ENCODE measurements around the gene ACTN2. TPM values are rescaled to one million over a fixed set of nuclear protein-coding genes. Genes with fewer than 3 reads are reported as not detected.

Gene ACTN2
- total RNA-seq, 1 experiment from 2014 or later, result 0.49 TPM

DNA sequence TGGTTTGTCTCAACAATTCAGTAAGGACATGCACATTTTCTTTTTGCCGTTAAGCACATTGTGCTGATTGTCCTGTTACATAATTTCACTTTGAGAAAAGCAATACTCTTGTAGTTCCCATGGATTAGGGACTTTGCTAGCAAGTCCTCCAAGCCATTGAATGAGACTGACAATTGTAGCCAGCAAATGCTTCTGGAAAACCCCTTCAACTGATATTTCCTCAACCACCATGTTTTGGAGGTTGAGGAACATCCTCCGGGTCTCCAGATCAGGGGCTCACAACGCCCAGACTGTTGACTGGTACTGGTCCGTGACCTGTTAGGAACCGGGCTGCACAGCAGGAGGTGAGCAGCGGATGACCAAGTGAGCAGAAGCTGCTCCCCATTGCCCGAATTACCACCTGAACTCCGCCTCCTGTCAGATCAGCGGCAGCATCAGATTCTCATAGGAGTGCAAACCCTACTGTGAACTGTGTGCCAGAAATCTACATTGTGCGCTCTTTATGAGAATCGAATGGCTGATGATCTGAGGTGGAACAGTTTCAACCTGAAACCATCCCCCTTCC lies 24.1 kb downstream of the ACTN2 start:
- ATAC-seq (no peak), DNase-seq (ENCODE audit: low read depth, low spot score) (no peak)
- POLR2A ChIA-PET, result no interaction called here
- TF ChIP-seq POLR2AphosphoS5 (IDR thresholded peaks at IDR 0.05; ENCODE audit: low read depth, low read length) (no peak), SIN3A (IDR thresholded peaks at IDR 0.05; ENCODE audit: borderline replicate concordance, insufficient read depth, low read depth, low read length) (no peak), TCF7L2 (IDR thresholded peaks at IDR 0.05; ENCODE audit: low read depth, low read length) (no peak)
- TF ChIP-seq, protein P1, sequence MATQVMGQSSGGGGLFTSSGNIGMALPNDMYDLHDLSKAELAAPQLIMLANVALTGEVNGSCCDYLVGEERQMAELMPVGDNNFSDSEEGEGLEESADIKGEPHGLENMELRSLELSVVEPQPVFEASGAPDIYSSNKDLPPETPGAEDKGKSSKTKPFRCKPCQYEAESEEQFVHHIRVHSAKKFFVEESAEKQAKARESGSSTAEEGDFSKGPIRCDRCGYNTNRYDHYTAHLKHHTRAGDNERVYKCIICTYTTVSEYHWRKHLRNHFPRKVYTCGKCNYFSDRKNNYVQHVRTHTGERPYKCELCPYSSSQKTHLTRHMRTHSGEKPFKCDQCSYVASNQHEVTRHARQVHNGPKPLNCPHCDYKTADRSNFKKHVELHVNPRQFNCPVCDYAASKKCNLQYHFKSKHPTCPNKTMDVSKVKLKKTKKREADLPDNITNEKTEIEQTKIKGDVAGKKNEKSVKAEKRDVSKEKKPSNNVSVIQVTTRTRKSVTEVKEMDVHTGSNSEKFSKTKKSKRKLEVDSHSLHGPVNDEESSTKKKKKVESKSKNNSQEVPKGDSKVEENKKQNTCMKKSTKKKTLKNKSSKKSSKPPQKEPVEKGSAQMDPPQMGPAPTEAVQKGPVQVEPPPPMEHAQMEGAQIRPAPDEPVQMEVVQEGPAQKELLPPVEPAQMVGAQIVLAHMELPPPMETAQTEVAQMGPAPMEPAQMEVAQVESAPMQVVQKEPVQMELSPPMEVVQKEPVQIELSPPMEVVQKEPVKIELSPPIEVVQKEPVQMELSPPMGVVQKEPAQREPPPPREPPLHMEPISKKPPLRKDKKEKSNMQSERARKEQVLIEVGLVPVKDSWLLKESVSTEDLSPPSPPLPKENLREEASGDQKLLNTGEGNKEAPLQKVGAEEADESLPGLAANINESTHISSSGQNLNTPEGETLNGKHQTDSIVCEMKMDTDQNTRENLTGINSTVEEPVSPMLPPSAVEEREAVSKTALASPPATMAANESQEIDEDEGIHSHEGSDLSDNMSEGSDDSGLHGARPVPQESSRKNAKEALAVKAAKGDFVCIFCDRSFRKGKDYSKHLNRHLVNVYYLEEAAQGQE (IDR thresholded peaks at IDR 0.05; ENCODE audit: insufficient read depth in 1 of 2, low read depth in 2 of 2, low read length in 1 of 2), result no peak
- TF ChIP-seq, protein P2, sequence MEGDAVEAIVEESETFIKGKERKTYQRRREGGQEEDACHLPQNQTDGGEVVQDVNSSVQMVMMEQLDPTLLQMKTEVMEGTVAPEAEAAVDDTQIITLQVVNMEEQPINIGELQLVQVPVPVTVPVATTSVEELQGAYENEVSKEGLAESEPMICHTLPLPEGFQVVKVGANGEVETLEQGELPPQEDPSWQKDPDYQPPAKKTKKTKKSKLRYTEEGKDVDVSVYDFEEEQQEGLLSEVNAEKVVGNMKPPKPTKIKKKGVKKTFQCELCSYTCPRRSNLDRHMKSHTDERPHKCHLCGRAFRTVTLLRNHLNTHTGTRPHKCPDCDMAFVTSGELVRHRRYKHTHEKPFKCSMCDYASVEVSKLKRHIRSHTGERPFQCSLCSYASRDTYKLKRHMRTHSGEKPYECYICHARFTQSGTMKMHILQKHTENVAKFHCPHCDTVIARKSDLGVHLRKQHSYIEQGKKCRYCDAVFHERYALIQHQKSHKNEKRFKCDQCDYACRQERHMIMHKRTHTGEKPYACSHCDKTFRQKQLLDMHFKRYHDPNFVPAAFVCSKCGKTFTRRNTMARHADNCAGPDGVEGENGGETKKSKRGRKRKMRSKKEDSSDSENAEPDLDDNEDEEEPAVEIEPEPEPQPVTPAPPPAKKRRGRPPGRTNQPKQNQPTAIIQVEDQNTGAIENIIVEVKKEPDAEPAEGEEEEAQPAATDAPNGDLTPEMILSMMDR (IDR thresholded peaks at IDR 0.05), result no peak
- H3K4me3 ChIP-seq (ENCODE audit: low read depth in 2 of 2, low read length in 2 of 2), result no peak overlapping the region
- H3K9me3 ChIP-seq (ENCODE audit: control insufficient read depth, insufficient read depth, low read depth, low read length), result no peaks in the 10 kb centered on the region
- intact Hi-C loops (cut with micrococcal nuclease; ENCODE audit: unreplicated experiment), result no loop called here
- H3K4me1 ChIP-seq (ENCODE audit: control insufficient read depth, insufficient read depth, low read length), result no peaks in the 10 kb centered on the region
- H3K27me3 ChIP-seq (ENCODE audit: control insufficient read depth, insufficient read depth, low read length), result no peaks in the 10 kb centered on the region; the same call in 1 of the 2 replicates
- H3K36me3 ChIP-seq (ENCODE audit: control insufficient read depth, insufficient read depth, low read length), result no peaks in the 10 kb centered on the region
- CTCF ChIA-PET, result no interaction called here
- BruUV-seq (replicated peaks), result no TSS peak
- in situ Hi-C loops (cut with HindIII; ENCODE audit: low pct_unique_long_range_greater_than_20kb, low sequenced_read_pairs), result no loop called here
- H3K27ac ChIP-seq (ENCODE audit: low read length), result no peak overlapping the region

DNA sequence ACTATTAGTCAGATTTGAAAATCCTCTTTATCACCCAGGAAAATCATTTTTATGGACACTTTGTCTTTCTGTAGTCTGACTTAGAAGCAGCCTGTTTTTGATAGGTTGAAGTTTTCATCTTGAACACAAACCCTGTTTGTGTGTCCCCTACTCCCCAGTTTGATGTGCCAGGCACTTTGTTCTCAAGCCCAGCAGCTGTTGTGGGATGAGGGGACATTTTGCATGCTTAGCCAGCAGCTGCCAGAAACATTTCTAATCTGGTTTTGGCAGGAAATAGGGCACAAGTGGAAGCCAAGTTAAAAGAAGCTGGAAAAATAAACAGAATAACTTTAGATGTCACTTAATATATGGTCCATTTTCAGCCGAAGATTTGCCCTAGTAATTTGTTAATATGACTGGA lies 29.9 kb downstream of the ACTN2 start:
- CTCF ChIA-PET, result no interaction called here
- Histone ChIP-seq H3K9me3 (ENCODE audit: control insufficient read depth, insufficient read depth, low read depth, low read length) (no peaks in the 10 kb centered on the region), H3K4me3 (ENCODE audit: low read depth in 2 of 2, low read length in 2 of 2) (no peak overlapping the region), H3K27me3 (ENCODE audit: control insufficient read depth, insufficient read depth, low read length) (no peaks in the 10 kb centered on the region), H3K4me1 (ENCODE audit: control insufficient read depth, insufficient read depth, low read length) (no peaks in the 10 kb centered on the region), H3K36me3 (ENCODE audit: control insufficient read depth, insufficient read depth, low read length) (no peaks in the 10 kb centered on the region), H3K27ac (ENCODE audit: low read length) (no peak overlapping the region)
- in situ Hi-C loops (cut with HindIII; ENCODE audit: low pct_unique_long_range_greater_than_20kb, low sequenced_read_pairs) (no loop called here), intact Hi-C loops (cut with micrococcal nuclease; ENCODE audit: unreplicated experiment) (no loop called here)
- BruUV-seq (replicated peaks), result no TSS peak
- POLR2A ChIA-PET, result no interaction called here
- DNase-seq (ENCODE audit: low read depth, low spot score), result no peak
- no peak for ATAC-seq
- TF ChIP-seq, protein P1 (IDR thresholded peaks at IDR 0.05; ENCODE audit: insufficient read depth in 1 of 2, low read depth in 2 of 2, low read length in 1 of 2), result no peak
- TF ChIP-seq TCF7L2 (IDR thresholded peaks at IDR 0.05; ENCODE audit: low read depth, low read length), result no peak
- no peak for TF ChIP-seq SIN3A (IDR thresholded peaks at IDR 0.05; ENCODE audit: borderline replicate concordance, insufficient read depth, low read depth, low read length)
- no peak for TF ChIP-seq POLR2AphosphoS5 (IDR thresholded peaks at IDR 0.05; ENCODE audit: low read depth, low read length)
- TF ChIP-seq, protein P2 (IDR thresholded peaks at IDR 0.05), result no peak
